Measurements from ENCODE around the gene BRCA2. TPM values are rescaled to one million over a fixed set of nuclear protein-coding genes. Genes with fewer than 3 reads are reported as not detected.

BRCA2 gene
- total RNA-seq, 1 donor from 2014 or later, result 18.4 TPM

DNA sequence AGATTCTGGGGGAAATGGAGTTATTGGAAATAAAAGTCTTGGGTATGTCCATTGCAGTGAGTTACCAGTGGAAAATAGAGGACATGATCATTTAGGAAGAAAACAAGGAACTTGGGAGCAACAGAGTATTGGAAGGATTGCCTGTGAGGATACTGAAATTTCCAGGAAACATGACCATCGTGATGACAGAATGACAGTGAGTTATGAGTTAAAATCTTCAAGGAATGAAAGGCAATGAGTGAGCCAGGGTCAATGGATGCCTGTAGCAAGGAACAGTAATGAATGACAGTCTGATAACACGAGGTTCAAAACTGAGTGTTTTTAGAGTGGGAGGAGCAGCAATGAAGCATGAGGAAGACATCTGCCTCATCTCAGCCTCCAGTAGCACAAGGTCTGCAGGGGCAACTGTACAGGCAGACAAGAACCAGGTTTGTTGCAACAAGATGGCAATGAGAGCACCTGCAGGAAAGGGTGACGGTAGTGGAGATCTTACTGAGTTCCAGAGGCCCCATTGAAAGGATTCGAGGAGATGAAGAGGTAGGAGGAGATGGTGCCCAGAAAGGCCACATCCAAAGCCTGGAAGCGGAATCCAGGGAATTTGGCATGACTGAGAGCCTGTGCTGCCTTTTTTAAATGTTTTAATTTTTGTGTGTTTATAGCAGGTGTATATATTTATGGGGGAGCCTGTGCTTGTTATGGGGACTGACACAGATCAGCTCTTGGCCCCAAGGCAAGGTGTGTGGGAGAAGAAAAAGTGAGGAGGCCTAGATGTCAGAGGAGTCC, 68.7 kb downstream of the BRCA2 start:
- intact Hi-C loops (cut with micrococcal nuclease), result loop anchor here (5.0 kb wide), 1 partner anchor 268 kb away; no protein-coding TSS in a partner anchor

GRCh38 chr13:32384702-32385101, 69.4 kb downstream of the BRCA2 start:
- intact Hi-C loops (cut with micrococcal nuclease), result loop anchor here (5.0 kb wide), 1 partner anchor 268 kb away; no protein-coding TSS in a partner anchor

GRCh38 chr13:32385410-32385809, 70.1 kb downstream of the BRCA2 start:
- intact Hi-C loops (cut with micrococcal nuclease), result no loop called here

- intact Hi-C loops (cut with micrococcal nuclease), result no loop called here
These were observed 74.7 kb downstream of the BRCA2 start for GRCh38 chr13:32390048-32390447.

DNA sequence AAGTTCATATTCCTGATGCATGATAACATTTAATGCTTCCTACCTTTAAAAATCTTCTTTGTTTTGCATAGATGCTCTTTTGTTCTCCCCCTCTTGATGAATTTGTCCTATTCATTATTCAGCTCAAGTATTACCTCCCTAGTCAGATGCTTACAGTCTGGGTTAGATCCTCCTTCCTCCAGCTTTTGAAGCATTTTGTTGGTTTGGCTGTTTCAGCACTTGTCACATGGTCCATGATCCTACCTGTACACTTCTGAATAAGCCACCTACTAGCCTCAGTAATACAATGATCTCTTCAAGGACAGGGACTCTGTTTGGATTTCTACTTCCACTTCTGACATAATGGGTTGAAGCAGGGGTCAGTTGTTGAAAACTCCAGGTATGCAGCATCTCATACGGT, 75.2 kb downstream of the BRCA2 start:
- intact Hi-C loops (cut with micrococcal nuclease), result no loop called here

DNA sequence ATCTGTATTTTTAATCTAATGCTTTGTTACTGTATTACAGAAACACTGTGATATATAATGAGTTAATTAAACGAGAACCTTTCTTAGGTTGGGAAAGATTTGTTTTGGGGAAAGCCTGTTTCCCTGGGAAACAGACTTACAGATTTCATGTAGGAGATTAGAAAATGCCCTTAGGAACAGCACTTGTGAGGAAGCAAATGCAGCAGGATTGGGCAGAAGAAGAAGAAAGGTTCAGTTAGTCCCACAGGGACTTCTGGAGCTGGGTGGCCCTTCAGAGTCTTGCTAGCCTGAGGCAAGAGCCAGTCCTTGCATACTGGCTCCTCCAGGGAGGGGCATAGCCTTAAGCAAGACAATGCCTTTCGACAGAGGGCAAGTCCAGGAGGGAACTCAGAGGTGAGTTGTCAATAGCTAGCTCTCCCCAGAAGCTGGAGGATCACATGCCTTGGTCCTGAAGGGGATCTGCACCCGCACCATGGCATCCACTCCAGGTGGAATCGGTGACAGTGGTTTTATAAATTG, 75.9 kb downstream of the BRCA2 start:
- intact Hi-C loops (cut with micrococcal nuclease), result no loop called here

- intact Hi-C loops (cut with micrococcal nuclease), result no loop called here
These were observed 87.8 kb downstream of the BRCA2 start for GRCh38 chr13:32403108-32403507.

DNA sequence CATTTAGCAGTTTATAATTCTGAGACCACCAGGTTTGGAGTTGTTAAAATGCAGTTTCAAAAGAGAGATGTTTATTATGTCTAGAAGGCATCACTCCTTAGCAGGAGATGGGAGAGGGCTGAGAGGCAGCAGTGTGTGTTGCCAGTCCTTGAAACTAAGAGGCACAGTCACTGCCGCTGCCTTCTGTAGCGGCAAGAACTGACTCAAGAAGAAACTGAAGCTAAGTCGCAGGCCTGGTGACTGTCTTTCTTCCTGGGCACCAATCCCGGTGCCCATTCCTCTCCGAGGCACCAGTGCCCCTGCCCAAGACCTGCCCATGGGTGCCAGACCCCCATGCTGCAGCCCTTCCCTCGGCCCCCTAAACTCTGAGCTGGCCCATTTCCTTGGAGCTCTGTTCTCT, 92.5 kb downstream of the BRCA2 start:
- intact Hi-C loops (cut with micrococcal nuclease), result loop anchor here (1.0 kb wide), 1 partner anchor 18 kb away; no protein-coding TSS in a partner anchor

- intact Hi-C loops (cut with micrococcal nuclease), result loop anchor here (1.0 kb wide), 1 partner anchor 18 kb away; no protein-coding TSS in a partner anchor
These were observed 93.1 kb downstream of the BRCA2 start for GRCh38 chr13:32408296-32409000.

DNA sequence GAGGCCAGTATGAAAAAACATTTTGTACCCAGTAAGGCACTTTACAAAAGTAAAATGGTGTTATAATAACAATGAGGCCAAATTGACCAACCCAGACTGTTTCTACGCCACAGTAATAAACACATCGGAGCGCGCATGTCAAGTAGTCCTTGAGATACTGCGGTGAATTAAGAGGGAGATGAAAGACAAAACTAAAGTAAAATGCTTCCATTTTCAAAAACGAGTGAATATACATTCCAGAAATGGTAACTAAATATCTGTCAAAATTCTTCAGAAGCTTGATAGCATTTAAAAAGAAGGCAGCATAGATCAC, 93.6 kb downstream of the BRCA2 start:
- intact Hi-C loops (cut with micrococcal nuclease), result no loop called here

DNA sequence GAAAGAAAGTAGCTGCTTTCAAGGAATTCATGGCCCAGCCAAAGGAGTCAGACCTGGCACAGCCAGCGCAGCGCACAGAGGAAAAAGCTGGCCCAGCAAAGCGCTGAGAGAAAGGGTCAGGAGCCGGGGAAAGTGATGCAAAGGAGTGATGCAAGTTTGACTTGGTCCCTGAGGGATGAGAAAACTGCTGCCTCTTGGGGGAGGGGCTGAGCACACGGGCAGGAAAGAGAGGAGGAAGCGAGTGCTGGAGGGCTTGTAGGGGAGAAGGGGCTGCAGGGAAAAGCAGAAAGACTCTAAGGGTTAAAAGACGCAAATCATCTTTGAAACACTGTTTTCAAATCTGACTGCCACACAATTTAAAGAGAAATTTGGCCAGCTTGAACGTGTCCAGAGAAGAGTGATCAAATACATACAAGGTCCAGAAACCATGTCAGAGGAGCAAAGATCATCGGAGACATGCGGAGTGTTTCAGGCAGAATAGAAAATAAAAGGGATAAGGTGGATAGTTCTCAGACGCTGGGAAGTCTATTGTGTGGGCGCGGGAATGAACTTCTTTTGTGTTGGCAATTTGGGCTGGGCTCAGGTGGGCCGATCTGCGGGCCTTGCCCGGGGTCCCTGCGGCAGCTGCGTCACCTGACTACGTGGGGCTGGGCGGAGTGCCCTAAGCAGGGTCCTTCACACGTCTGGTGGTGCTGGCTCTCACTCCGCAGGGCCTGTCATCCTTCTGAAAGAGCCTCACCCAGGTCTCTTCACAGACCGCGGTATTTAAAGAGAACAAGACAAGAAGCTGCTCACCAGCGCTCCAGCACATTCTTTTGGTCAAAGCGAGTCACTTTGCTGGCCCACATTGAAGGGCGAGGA, 94.5 kb downstream of the BRCA2 start:
- intact Hi-C loops (cut with micrococcal nuclease), result no loop called here

GRCh38 chr13:32413284-32413683, 98.0 kb downstream of the BRCA2 start:
- intact Hi-C loops (cut with micrococcal nuclease), result no loop called here

DNA sequence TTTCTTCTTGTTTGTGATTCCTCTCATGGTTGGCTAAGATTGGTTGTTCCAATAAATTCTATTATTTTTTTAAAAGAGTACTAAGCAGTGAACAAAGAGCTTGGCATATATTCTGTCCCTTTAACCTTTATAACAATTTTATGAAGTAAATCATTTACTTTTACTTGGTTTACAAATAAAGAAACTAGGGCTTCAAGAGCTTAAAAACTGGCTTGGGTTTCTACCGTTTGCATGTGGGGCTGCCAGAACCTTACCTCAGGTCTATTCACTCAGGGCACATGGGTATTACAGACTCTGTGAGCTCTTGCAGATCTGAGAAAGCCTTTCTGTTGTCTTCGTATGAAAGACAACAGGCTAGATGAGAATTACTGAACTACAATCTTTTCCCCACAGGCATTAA, 99.3 kb downstream of the BRCA2 start:
- intact Hi-C loops (cut with micrococcal nuclease), result no loop called here

DNA sequence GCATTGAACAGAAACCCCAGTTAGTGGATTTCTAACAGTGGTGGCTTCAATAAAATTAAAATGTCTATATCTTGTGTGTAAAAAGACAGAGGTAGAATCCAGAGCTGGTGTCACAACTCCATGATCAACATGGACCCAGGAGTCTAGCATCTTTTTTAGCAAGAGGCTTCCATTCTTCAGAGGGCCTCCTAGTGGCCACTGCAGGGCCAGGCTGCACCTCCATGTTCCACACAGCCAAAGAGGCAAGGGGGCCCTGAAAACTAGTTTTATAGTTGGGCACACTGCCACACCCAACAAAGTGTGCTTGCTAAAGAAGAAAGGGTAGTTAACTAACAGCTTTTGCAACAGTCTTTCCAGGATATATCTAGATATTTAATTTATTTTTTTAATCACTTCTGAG, 99.7 kb downstream of the BRCA2 start:
- intact Hi-C loops (cut with micrococcal nuclease), result no loop called here

- intact Hi-C loops (cut with micrococcal nuclease), result no loop called here
These were observed 102.7 kb downstream of the BRCA2 start for GRCh38 chr13:32417995-32418394.

DNA sequence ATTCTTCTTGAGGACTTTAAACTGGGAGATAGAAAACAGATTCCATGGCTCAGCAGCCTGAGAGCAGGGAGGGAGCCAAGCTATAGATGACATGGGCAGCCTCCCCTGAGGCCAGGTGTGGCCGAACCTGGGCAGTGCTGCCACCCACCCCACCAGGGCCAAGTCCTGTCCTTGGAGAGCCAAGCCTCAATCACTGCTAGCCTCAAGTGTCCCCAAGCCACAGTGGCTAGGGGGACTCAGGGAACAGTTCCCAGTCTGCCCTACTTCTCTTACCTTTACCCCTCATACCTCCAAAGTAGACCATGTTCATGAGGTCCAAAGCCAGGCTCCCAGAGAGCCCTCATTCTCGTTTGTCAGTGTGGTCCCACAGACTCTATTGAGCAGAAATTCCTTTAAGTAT, 104.6 kb downstream of the BRCA2 start:
- intact Hi-C loops (cut with micrococcal nuclease), result loop anchor here (10.0 kb wide), 1 partner anchor 1675 kb away; no protein-coding TSS in a partner anchor

GRCh38 chr13:32423592-32423991, 108.3 kb downstream of the BRCA2 start:
- intact Hi-C loops (cut with micrococcal nuclease), result loop anchor here (10.0 kb wide), 1 partner anchor 1679 kb away; no protein-coding TSS in a partner anchor

DNA sequence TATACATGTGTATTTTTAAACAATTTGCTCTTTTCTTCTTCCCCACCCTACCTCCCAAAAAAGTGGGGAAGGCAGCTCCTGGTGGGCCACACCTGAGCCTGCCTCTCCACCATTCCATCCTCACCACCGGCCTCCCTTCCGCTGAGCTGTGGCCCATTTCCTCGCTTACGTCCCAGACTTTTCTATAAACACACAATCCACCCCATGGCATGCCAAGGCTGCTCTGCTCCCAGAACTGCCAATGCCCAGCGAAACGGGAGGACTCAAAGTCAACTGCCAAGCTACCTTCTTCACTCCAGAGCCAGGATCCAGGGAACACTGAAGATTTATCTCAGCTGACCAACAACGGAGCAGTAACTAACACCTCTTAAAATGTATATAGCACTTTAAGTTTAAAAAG, 109.8 kb downstream of the BRCA2 start:
- intact Hi-C loops (cut with micrococcal nuclease), result loop anchor here (5.0 to 10.0 kb wide), 7 partner anchors 393 to 1808 kb away; partner anchors contain the start of genes FRY and USPL1

DNA sequence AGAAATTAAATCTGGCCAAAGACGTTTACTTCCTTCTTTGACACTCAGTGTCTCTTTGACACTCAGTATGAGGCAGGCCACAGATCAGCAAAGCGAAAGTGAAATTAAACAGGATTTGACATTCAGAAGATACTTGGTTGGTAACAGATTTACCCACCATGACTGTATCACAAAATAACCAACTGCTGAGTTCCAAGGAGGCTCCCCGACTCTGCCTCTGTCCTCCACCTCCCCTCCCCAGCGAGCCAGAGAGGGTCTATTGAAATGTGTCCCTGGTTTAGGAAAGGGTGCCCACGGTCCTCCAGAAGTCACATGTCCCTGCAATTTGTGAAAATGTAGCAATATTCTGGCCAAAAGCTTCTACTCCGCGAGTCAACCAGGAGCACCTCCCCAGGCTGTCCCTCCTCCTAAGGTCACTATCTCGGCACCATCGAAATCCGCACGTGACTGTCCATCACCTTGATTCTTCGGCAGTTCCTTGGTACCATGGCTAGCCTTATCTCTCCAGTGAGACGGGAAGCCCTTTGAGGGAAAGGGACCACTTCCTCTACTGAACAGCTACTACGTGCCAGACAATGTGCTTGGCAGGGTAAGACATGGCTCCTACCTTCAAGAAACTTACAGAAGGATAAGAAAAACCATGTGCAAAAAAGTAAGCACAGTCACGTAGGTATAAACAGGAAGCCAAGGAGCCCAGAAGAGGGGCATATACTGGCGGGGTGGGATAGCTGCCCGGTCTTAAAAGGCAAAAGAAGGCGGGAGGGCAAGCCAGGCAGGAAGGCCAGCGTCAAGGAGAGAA, 111.1 kb downstream of the BRCA2 start:
- intact Hi-C loops (cut with micrococcal nuclease), result loop anchor here (1.0 to 10.0 kb wide), 17 partner anchors 17 to 1809 kb away; partner anchors contain the start of genes BRCA2, FRY, N4BP2L2 and USPL1

Data from T-helper 1 cell treated with Interleukin-12 subunit alpha and Interleukin-12 subunit beta and Interleukin-4 antibody, amounts not matched to agents 30 ng/mL and 1 ng/mL, for 36 hours (primary cell).